Measurements from ENCODE around the gene FKRP. TPM values are rescaled to one million over a fixed set of nuclear protein-coding genes. Genes with fewer than 3 reads are reported as not detected.

Gene FKRP
- total and polyA plus RNA-seq, 2 of the 13 experiments (the other 11 are each of a cell fraction or from before 2014, with no cell fraction given) = 7.3 to 9.8 TPM

DNA sequence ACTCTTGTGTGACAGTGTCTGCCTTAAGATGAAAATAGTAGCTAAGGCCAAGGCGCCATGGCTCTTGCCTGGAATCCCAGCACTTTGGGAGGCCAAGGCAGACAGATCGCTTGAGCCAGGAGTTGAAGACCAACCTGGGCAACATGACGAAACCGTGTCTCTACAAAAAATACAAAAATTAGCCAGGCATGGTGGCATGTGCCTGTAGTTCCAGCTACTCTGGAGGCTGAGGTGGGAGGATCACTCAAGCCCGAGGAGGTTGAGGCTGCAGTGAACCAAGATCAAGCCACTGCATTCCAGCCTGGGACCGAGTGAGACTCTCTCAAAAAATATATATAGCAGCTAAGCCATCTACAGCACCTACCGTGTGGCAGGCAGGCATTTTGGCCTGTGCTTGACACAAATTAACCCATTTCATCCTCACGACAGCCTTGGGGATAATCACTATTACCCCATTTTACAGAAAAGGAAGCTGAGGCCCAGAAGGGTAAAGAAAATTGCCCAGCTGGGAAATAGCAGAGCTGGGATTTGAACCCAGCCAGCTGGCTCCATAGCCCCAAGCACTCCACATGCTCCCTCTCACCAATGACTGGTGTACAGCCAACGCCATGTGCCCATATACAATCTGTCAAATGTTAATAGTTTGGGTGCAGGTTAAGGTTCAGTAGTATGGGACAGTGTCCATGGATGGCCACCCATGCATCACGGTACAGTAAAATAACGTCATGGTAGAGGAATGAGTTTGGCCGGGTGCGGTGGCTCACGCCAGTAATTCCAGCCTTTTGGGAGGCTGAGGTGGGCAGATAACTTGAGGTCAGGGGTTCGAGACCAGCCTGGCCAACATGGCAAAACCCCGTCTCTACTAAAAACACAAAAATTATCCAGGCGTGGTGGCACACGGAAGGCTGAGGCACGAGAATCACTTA is 39.5 kb downstream of the FKRP start (continued):
- TF ChIP-seq CCDC6 (CRISPR knock-in tag; IDR thresholded peaks at IDR 0.05) = peak; percentile 13; the same call in 1 of the 2 replicates
- TF ChIP-seq, protein P1, sequence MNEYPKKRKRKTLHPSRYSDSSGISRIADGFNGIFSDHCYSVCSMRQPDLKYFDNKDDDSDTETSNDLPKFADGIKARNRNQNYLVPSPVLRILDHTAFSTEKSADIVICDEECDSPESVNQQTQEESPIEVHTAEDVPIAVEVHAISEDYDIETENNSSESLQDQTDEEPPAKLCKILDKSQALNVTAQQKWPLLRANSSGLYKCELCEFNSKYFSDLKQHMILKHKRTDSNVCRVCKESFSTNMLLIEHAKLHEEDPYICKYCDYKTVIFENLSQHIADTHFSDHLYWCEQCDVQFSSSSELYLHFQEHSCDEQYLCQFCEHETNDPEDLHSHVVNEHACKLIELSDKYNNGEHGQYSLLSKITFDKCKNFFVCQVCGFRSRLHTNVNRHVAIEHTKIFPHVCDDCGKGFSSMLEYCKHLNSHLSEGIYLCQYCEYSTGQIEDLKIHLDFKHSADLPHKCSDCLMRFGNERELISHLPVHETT (CRISPR knock-in tag; conservative IDR thresholded peaks at IDR 0.05) = 0 out of 2 replicates have a peak, but pooled peaks have one; percentile 2
- TF ChIP-seq, protein P2, sequence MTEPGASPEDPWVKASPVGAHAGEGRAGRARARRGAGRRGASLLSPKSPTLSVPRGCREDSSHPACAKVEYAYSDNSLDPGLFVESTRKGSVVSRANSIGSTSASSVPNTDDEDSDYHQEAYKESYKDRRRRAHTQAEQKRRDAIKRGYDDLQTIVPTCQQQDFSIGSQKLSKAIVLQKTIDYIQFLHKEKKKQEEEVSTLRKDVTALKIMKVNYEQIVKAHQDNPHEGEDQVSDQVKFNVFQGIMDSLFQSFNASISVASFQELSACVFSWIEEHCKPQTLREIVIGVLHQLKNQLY (CRISPR knock-in tag; IDR thresholded peaks at IDR 0.05) = no peak
- no peak for TF ChIP-seq ELF3 (CRISPR knock-in tag; IDR thresholded peaks at IDR 0.05)
- TF ChIP-seq, protein P3, sequence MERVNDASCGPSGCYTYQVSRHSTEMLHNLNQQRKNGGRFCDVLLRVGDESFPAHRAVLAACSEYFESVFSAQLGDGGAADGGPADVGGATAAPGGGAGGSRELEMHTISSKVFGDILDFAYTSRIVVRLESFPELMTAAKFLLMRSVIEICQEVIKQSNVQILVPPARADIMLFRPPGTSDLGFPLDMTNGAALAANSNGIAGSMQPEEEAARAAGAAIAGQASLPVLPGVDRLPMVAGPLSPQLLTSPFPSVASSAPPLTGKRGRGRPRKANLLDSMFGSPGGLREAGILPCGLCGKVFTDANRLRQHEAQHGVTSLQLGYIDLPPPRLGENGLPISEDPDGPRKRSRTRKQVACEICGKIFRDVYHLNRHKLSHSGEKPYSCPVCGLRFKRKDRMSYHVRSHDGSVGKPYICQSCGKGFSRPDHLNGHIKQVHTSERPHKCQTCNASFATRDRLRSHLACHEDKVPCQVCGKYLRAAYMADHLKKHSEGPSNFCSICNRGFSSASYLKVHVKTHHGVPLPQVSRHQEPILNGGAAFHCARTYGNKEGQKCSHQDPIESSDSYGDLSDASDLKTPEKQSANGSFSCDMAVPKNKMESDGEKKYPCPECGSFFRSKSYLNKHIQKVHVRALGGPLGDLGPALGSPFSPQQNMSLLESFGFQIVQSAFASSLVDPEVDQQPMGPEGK (CRISPR knock-in tag; IDR thresholded peaks at IDR 0.05) = no peak
- TF ChIP-seq ZNF572 (CRISPR knock-in tag; IDR thresholded peaks at IDR 0.05) = no peak
- TF ChIP-seq KLF9 (CRISPR knock-in tag; IDR thresholded peaks at IDR 0.05; ENCODE audit: low read depth) = no peak
- TF ChIP-seq ZNF451 (CRISPR knock-in tag; IDR thresholded peaks at IDR 0.05) = no peak
- TF ChIP-seq, protein P4, sequence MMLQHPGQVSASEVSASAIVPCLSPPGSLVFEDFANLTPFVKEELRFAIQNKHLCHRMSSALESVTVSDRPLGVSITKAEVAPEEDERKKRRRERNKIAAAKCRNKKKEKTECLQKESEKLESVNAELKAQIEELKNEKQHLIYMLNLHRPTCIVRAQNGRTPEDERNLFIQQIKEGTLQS (CRISPR knock-in tag; IDR thresholded peaks at IDR 0.05) = no peak
- TF ChIP-seq KDM4B (CRISPR knock-in tag; IDR thresholded peaks at IDR 0.05) = no peak
- TF ChIP-seq CEBPB (IDR thresholded peaks at IDR 0.05; ENCODE audit: borderline replicate concordance, low read depth, low read length) = no peak
- TF ChIP-seq, protein P5, sequence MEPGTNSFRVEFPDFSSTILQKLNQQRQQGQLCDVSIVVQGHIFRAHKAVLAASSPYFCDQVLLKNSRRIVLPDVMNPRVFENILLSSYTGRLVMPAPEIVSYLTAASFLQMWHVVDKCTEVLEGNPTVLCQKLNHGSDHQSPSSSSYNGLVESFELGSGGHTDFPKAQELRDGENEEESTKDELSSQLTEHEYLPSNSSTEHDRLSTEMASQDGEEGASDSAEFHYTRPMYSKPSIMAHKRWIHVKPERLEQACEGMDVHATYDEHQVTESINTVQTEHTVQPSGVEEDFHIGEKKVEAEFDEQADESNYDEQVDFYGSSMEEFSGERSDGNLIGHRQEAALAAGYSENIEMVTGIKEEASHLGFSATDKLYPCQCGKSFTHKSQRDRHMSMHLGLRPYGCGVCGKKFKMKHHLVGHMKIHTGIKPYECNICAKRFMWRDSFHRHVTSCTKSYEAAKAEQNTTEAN (CRISPR knock-in tag; conservative IDR thresholded peaks at IDR 0.05) = no peak
- TF ChIP-seq NCOA2 (CRISPR knock-in tag; IDR thresholded peaks at IDR 0.05) = no peak; the same call in 1 of the 2 replicates
- no peak for TF ChIP-seq NR2F6 (IDR thresholded peaks at IDR 0.05)
- TF ChIP-seq NR2F6 (CRISPR knock-in tag; IDR thresholded peaks at IDR 0.05) = no peak
- no peak for TF ChIP-seq ZNF672 (CRISPR knock-in tag; IDR thresholded peaks at IDR 0.05)
- TF ChIP-seq PITX1 (CRISPR knock-in tag; IDR thresholded peaks at IDR 0.05) = no peak
- peak; percentile 20; the same call in 1 of the 2 replicates for TF ChIP-seq ZC3H13 (CRISPR knock-in tag; IDR thresholded peaks at IDR 0.05)
- no peak for TF ChIP-seq ZNF10 (CRISPR knock-in tag; IDR thresholded peaks at IDR 0.05; ENCODE audit: borderline replicate concordance, low read depth)
- TF ChIP-seq ZNF878 (CRISPR knock-in tag; IDR thresholded peaks at IDR 0.05) = no peak
- TF ChIP-seq ZNF792 (CRISPR knock-in tag; IDR thresholded peaks at IDR 0.05) = no peak
- TF ChIP-seq, protein P6, sequence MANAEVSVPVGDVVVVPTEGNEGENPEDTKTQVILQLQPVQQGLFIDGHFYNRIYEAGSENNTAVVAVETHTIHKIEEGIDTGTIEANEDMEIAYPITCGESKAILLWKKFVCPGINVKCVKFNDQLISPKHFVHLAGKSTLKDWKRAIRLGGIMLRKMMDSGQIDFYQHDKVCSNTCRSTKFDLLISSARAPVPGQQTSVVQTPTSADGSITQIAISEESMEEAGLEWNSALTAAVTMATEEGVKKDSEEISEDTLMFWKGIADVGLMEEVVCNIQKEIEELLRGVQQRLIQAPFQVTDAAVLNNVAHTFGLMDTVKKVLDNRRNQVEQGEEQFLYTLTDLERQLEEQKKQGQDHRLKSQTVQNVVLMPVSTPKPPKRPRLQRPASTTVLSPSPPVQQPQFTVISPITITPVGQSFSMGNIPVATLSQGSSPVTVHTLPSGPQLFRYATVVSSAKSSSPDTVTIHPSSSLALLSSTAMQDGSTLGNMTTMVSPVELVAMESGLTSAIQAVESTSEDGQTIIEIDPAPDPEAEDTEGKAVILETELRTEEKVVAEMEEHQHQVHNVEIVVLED (CRISPR knock-in tag; IDR thresholded peaks at IDR 0.05; ENCODE audit: borderline replicate concordance) = no peak
- 0 out of 2 replicates have a peak, but pooled peaks have one; percentile 10 for TF ChIP-seq FOXK1 (CRISPR knock-in tag; IDR thresholded peaks at IDR 0.05; ENCODE audit: borderline replicate concordance, low read depth)
- TF ChIP-seq ZNF747 (CRISPR knock-in tag; IDR thresholded peaks at IDR 0.05; ENCODE audit: borderline replicate concordance) = 0 out of 2 replicates have a peak, but pooled peaks have one; percentile 42
